K562 (cell line): ENCODE results near the gene ITGAV. TPM values are rescaled to one million over a fixed set of nuclear protein-coding genes. Genes with fewer than 3 reads are reported as not detected.
A peak's percentile ranks its signal among the peaks of the same experiment; 100 is the strongest.

Experiments
- ATAC-seq: fragments of 200-7000 bp; cut with Tn5 transposase; 3 replicates; pipeline ENCODE4 v1.9.1; 2020; ENCODE audit warnings: moderate library complexity
- BruUV-seq: library from RNA; stranded (reverse); fragments of 400-500 nt; replicated peaks from 2 replicates; lab custom pipeline; 2021; lab: Mats Ljungman, UMichigan
- CTCF ChIA-PET: fragments of 300-600 bp; formaldehyde crosslinking; extraction: SDS; loops from one replicate; lab custom pipeline; 2021; ENCODE audit warnings: low intra/inter-chr PET ratio; lab: Yijun Ruan, JAX
- POLR2A ChIA-PET: fragments of 300-600, 350-650 bp; sonication (Branson Sonifier 250); formaldehyde crosslinking; extraction: SDS; loops from one replicate; lab custom pipeline; 2021; ENCODE audit warnings: antibody characterized with exemption, inconsistent platforms; lab: Yijun Ruan, JAX
- DNase-seq, 4 experiments: peaks; one replicate each; pipeline versions ENCODE4 v3.0.0 to v3.0.0-alpha.2; 2011 to 2018; ENCODE audit warnings: low spot score in 3 of 4, mixed read lengths in 3 of 4; ENCODE audit errors: extremely low read depth in 1 of 4
- FAIRE-seq: peaks from 2 replicates; lab custom pipeline; 2011; peaks lifted over from hg19 to GRCh38; lab: Jason Lieb, UNC
- H2AFZ ChIP-seq: 2 replicates; pipeline ENCODE4 v1.6.0; 2011; ENCODE audit warnings: low read depth, low read length, control low read depth, inconsistent platforms
- H3K27ac ChIP-seq: fragments of 200-600 bp; 3 replicates; pipeline ENCODE4 v1.8.0; 2011; ENCODE audit warnings: low read depth, mild to moderate bottlenecking, control low read depth, inconsistent platforms, low read length, moderate library complexity, mixed read lengths; ENCODE audit errors: extremely low read depth
- H3K27me3 ChIP-seq, 2 experiments: fragments of 300-600 bp in 1 of 2; 2 replicates in 1 of 2; 3 replicates in 1 of 2; pipeline versions ENCODE4 v1.6.0 to v1.8.0; 2011; ENCODE audit warnings: inconsistent platforms in 2 of 2, low read length in 2 of 2, mild to moderate bottlenecking in 1 of 2, mixed read lengths in 1 of 2, moderate library complexity in 1 of 2; ENCODE audit not compliant: control insufficient read depth in 2 of 2, insufficient read depth in 2 of 2
- H3K36me3 ChIP-seq: fragments of 300-600 bp; 3 replicates; pipeline ENCODE4 v1.8.0; 2011; ENCODE audit warnings: mild to moderate bottlenecking, low read length, inconsistent platforms; ENCODE audit not compliant: control insufficient read depth, insufficient read depth
- H3K4me1 ChIP-seq, 2 experiments: fragments of 200-600 bp in 1 of 2; replicated peaks in 1 of 2; 2 replicates in 1 of 2; 3 replicates in 1 of 2; pipeline versions ENCODE4 v1.5.1 to v1.8.0; 2011; ENCODE audit warnings: inconsistent platforms in 2 of 2, low read length in 2 of 2, mild to moderate bottlenecking in 1 of 2, mixed read lengths in 1 of 2, moderate library complexity in 1 of 2; ENCODE audit not compliant: control insufficient read depth in 2 of 2, insufficient read depth in 2 of 2
- H3K4me2 ChIP-seq: 2 replicates; pipeline ENCODE4 v1.6.1; 2011; ENCODE audit warnings: low read length, control low read depth, inconsistent platforms, mixed read lengths; ENCODE audit not compliant: insufficient read depth
- H3K4me3 ChIP-seq: fragments of 200-600 bp; sonication (generic), shearing (Covaris generic); 2 replicates; pipeline ENCODE4 v1.5.1; 2016; ENCODE audit warnings: control low read depth, inconsistent platforms
- H3K79me2 ChIP-seq: fragments of 200-600 bp; 3 replicates; pipeline ENCODE4 v1.8.0; 2011; ENCODE audit warnings: low read length, inconsistent platforms; ENCODE audit not compliant: control insufficient read depth, insufficient read depth
- H3K9ac ChIP-seq, 2 experiments: 2 replicates each; pipeline versions ENCODE4 v1.6.0 to v1.6.1; 2011; ENCODE audit warnings: low read depth in 2 of 2, low read length in 2 of 2, control low read depth in 1 of 2, inconsistent platforms in 1 of 2, mild to moderate bottlenecking in 1 of 2, mixed read lengths in 1 of 2; ENCODE audit not compliant: insufficient read depth in 1 of 2
- H3K9me1 ChIP-seq: one replicate; pipeline ENCODE4 v1.6.0; 2011; ENCODE audit warnings: inconsistent platforms, mild to moderate bottlenecking, low read length, moderate library complexity; ENCODE audit not compliant: control insufficient read depth, insufficient read depth
- H3K9me3 ChIP-seq: replicated peaks from 2 replicates; pipeline ENCODE4 v1.5.1; 2011; ENCODE audit warnings: low read depth, low read length, inconsistent platforms; ENCODE audit not compliant: control insufficient read depth, insufficient read depth
- H4K20me1 ChIP-seq: replicated peaks from 2 replicates; pipeline ENCODE4 v1.6.1; 2011; ENCODE audit warnings: low read length, inconsistent platforms, mixed read lengths; ENCODE audit not compliant: control insufficient read depth, insufficient read depth
- ARNT ChIP-seq, 2 experiments: fragments of 450-650 bp; IDR thresholded peaks; 2 replicates each; pipeline ENCODE4 v1.6.1; 2016; ENCODE audit warnings: mild to moderate bottlenecking in 1 of 2
- DPF2 ChIP-seq: fragments of 450-650 bp; IDR thresholded peaks from 2 replicates; pipeline ENCODE4 v1.6.1; 2016
- E4F1 ChIP-seq: fragments of 250-450 bp; sonication (Bioruptor Pico); IDR thresholded peaks from 2 replicates; pipeline ENCODE4 v1.5.0; 2021; ENCODE audit warnings: mild to moderate bottlenecking, borderline replicate concordance
- HDAC6 ChIP-seq: IDR thresholded peaks from 2 replicates; pipeline ENCODE4 v1.6.1; 2012; ENCODE audit warnings: low read depth, mild to moderate bottlenecking, control low read depth, inconsistent platforms, low read length, moderate library complexity
- HDAC8 ChIP-seq: fragments of 450-650 bp; IDR thresholded peaks from 2 replicates; pipeline ENCODE4 v1.6.1; 2016; ENCODE audit warnings: mild to moderate bottlenecking, missing genetic modification characterization, moderate library complexity, missing compliant biosample characterization
- LARP7 ChIP-seq: fragments of 450-650 bp; IDR thresholded peaks from 2 replicates; pipeline ENCODE4 v1.6.1; 2016
- MAFF ChIP-seq: IDR thresholded peaks from 2 replicates; pipeline ENCODE4 v1.6.1; 2012; ENCODE audit warnings: low read length, improper control_type of control experiment
- MEIS2 ChIP-seq: fragments of 450-650 bp; IDR thresholded peaks from 2 replicates; pipeline ENCODE4 v1.6.1; 2014; ENCODE audit warnings: mild to moderate bottlenecking; ENCODE audit not compliant: partially characterized antibody
- PBX2 ChIP-seq, 2 experiments: IDR thresholded peaks in 1 of 2; conservative IDR thresholded peaks in 1 of 2; 2 replicates each; pipeline ENCODE4 v1.6.1; 2016; ENCODE audit warnings: low read depth in 2 of 2, mild to moderate bottlenecking in 1 of 2, missing compliant biosample characterization in 1 of 2, missing genetic modification characterization in 1 of 2, moderate library complexity in 1 of 2
- PKNOX1 ChIP-seq: fragments of 450-650 bp; IDR thresholded peaks from 2 replicates; pipeline ENCODE4 v1.6.1; 2016
- RUNX1 ChIP-seq: sonication (generic); IDR thresholded peaks from 2 replicates; pipeline ENCODE4 v1.6.1; 2016; ENCODE audit warnings: antibody characterized with exemption, low read depth
- ZNF384 ChIP-seq: IDR thresholded peaks from 2 replicates; pipeline ENCODE4 v1.6.1; 2012; ENCODE audit warnings: low read depth, low read length, improper control_type of control experiment
- WGBS: fragments of 100-300 bp; shearing (Covaris generic); methylation state at CpG from one replicate; pipeline ENCODE4 v1.1.6; 2016; ENCODE audit warnings: low coverage, mixed read lengths; ENCODE audit not compliant: insufficient coverage; ENCODE audit errors: missing lambda C conversion rate; 5-methylcytosine and 5-hydroxymethylcytosine counted together
- in situ Hi-C: fragments of 300-500 bp; cut with MboI; formaldehyde crosslinking; loops from 4 replicates; pipeline ENCODE4 v1.15.0; 2018; ENCODE audit warnings: inconsistent platforms, mixed read lengths
- intact Hi-C: fragments of 100-400 bp; cut with micrococcal nuclease; formaldehyde crosslinking; loops from 2 replicates; pipeline ENCODE4 v1.14.2; 2022
- polyA plus RNA-seq, 8 experiments: library from polyadenylated mRNA; depleted of rRNA in 4 of 8; stranded (reverse) in 5 of 8; unstranded in 3 of 8; fragments of >200 nt; fragmentation: Nextera tagmentation in 2 of 8; fragmentation: Illumina TruSeq in 1 of 8; extraction: Ambion mirVana in 2 of 8; extraction: Trizol in 1 of 8; gene quantifications; 2 replicates each; pipeline versions ENCODE4 v1.2.1 to v1.2.3, GENCODE V29; 2011 to 2014; ENCODE audit warnings: inconsistent platforms in 1 of 8, missing spikeins in 1 of 8
- total RNA-seq, 7 experiments: library from RNA; depleted of rRNA in 6 of 7; stranded (reverse); fragments of >200 nt in 6 of 7; fragmentation: Illumina TruSeq in 2 of 7; extraction: Trizol in 2 of 7; gene quantifications; 2 replicates each; pipeline versions ENCODE4 v1.2.1 to v1.2.3, GENCODE V29; 2011 to 2021; ENCODE audit warnings: low replicate concordance in 1 of 7

ITGAV gene
- total and polyA plus RNA-seq, 9 of the 15 experiments (the other 6 are each of a cell fraction or from before 2014, with no cell fraction given), result 3.7 to 17.7 (median 10.7) TPM

- TF ChIP-seq RUNX1 (no peak), ARNT (IDR thresholded peaks at IDR 0.05) (no peak), E4F1 (no peak), HDAC6 (no peak), MAFF (no peak)
- TF ChIP-seq, all 486 proteins: peak for 0
Observed at GRCh38 chr2:186612555-186613440, 22.9 kb downstream of the ITGAV start (continued).

GRCh38 chr2:186614373-186614772, 24.5 kb downstream of the ITGAV start:
- Histone ChIP-seq H3K79me2 (no peaks in the 10 kb centered on the region), H3K9ac (no peak overlapping the region), H3K4me2 (no peak overlapping the region), H4K20me1 (no peaks in the 10 kb centered on the region), H3K9me1 (no peaks in the 10 kb centered on the region), H3K27me3 (no peaks in the 10 kb centered on the region), H2AFZ (no peak overlapping the region), H3K4me1 (peaks cover 0 to 6% of the 10 kb centered on the region in 2 experiments; a peak in 4 of 5 replicates), H3K27ac (no peak overlapping the region), H3K9me3 (no peaks in the 10 kb centered on the region), H3K4me3 (no peak overlapping the region), H3K36me3 (no peaks in the 10 kb centered on the region)
- DNase-seq (no peak), ATAC-seq (no peak), FAIRE-seq (no peak)
- POLR2A ChIA-PET, result no interaction called here
- CTCF ChIA-PET, result no interaction called here
- WGBS, result 29% methylated on average over 2 of the region's 2 CpGs
- BruUV-seq, result no TSS peak
- in situ Hi-C loops, result no loop called here
- TF ChIP-seq DPF2, result no peak
- TF ChIP-seq PBX2 (CRISPR knock-in tag; IDR thresholded peaks at IDR 0.05; ENCODE audit: low read depth), result no peak
- TF ChIP-seq PBX2 (tag; conservative IDR thresholded peaks at IDR 0.05; ENCODE audit: low read depth), result peak; percentile 55
- TF ChIP-seq HDAC8 (tag), result no peak
- no peak for TF ChIP-seq ZNF384
- no peak for TF ChIP-seq LARP7
- peak; percentile 63 for TF ChIP-seq MEIS2
- TF ChIP-seq PKNOX1, result peak; percentile 52
- intact Hi-C loops, result no loop called here
